DLD1 (cell line): ENCODE measurements around the gene SCAF1.

Source experiments
- in situ Hi-C: cut with HindIII; loops from 2 replicates; pipeline ENCODE4 v1.10.0; 2017; ENCODE audit warnings: low sequenced_read_pairs

Gene SCAF1

GRCh38 chr19:49642492-49643035 lies 555 bp downstream of the SCAF1 start:
- in situ Hi-C loops: no loop called here

GRCh38 chr19:49643466-49643865 lies 1.5 kb downstream of the SCAF1 start:
- in situ Hi-C loops: no loop called here

GRCh38 chr19:49645592-49645991 lies 3.6 kb downstream of the SCAF1 start:
- in situ Hi-C loops: no loop called here

GRCh38 chr19:49645995-49646394 lies 4.0 kb downstream of the SCAF1 start:
- in situ Hi-C loops: no loop called here

- in situ Hi-C loops: no loop called here
Measured at GRCh38 chr19:49646586-49646985, 4.6 kb downstream of the SCAF1 start.

- in situ Hi-C loops: no loop called here
Measured at GRCh38 chr19:49651029-49651819, 9.2 kb downstream of the SCAF1 start.

- in situ Hi-C loops: no loop called here
Measured at GRCh38 chr19:49651820-49652550, 10.0 kb downstream of the SCAF1 start.

GRCh38 chr19:49652551-49653465 lies 10.8 kb downstream of the SCAF1 start:
- in situ Hi-C loops: no loop called here

- in situ Hi-C loops: no loop called here
Measured at GRCh38 chr19:49653466-49653806, 11.4 kb downstream of the SCAF1 start.

GRCh38 chr19:49654581-49654980 lies 12.6 kb downstream of the SCAF1 start:
- in situ Hi-C loops: no loop called here

GRCh38 chr19:49655570-49656455 lies 13.8 kb downstream of the SCAF1 start:
- in situ Hi-C loops: no loop called here

- in situ Hi-C loops: no loop called here
Measured at GRCh38 chr19:49656456-49657109, 14.6 kb downstream of the SCAF1 start.

GRCh38 chr19:49657493-49658138 lies 15.6 kb downstream of the SCAF1 start:
- in situ Hi-C loops: no loop called here

GRCh38 chr19:49658139-49658517 lies 16.1 kb downstream of the SCAF1 start:
- in situ Hi-C loops: no loop called here

GRCh38 chr19:49658566-49659442 lies 16.8 kb downstream of the SCAF1 start:
- in situ Hi-C loops: no loop called here

- in situ Hi-C loops: no loop called here
Measured at GRCh38 chr19:49660338-49660961, 18.4 kb downstream of the SCAF1 start.

- in situ Hi-C loops: no loop called here
Measured at GRCh38 chr19:49662011-49662410, 20.0 kb downstream of the SCAF1 start.

- in situ Hi-C loops: no loop called here
Measured at GRCh38 chr19:49663224-49663623, 21.2 kb downstream of the SCAF1 start.
